Cardiac muscle cell (in vitro differentiated cells and primary cell): Measurements from ENCODE around the gene MANEAL. TPM values are rescaled to one million over a fixed set of nuclear protein-coding genes. Genes with fewer than 3 reads are reported as not detected.

Source experiments
- DNase-seq, 2 donors: peaks; one replicate each; pipeline versions ENCODE4 v3.0.0 to v3.0.0-alpha.2; 2010 to 2017; ENCODE audit warnings: low read depth in 1 of 2, low spot score in 1 of 2
- H3K27ac ChIP-seq: fragments of 200-600 bp; sonication (generic); 2 replicates; pipeline ENCODE4 v1.5.1; 2016
- H3K27me3 ChIP-seq: fragments of 200-600 bp; sonication (generic); 2 replicates; pipeline ENCODE4 v1.6.0; 2016; ENCODE audit warnings: control low read depth
- H3K36me3 ChIP-seq: fragments of 200-600 bp; sonication (generic); 2 replicates; pipeline ENCODE4 v1.5.1; 2016; ENCODE audit warnings: control low read depth
- H3K4me1 ChIP-seq: fragments of 200-600 bp; sonication (generic); 2 replicates; pipeline ENCODE4 v1.8.1; 2017; ENCODE audit warnings: low read depth, mild to moderate bottlenecking, mixed run types
- H3K4me3 ChIP-seq: fragments of 200-600 bp; sonication (generic); 2 replicates; pipeline ENCODE4 v1.5.1; 2016; ENCODE audit warnings: mild to moderate bottlenecking
- H3K9me3 ChIP-seq: fragments of 200-600 bp; sonication (generic); 2 replicates; pipeline ENCODE4 v1.5.1; 2017; ENCODE audit warnings: low read depth, mild to moderate bottlenecking, control low read depth
- polyA plus RNA-seq: library from polyadenylated mRNA; unstranded; fragments of >200 nt; fragmentation: Nextera tagmentation; extraction: Ambion mirVana; gene quantifications from 2 replicates; pipeline ENCODE4 v1.2.1, GENCODE V29; 2016
- total RNA-seq: library from RNA; depleted of rRNA; stranded (reverse); fragments of >200 nt; gene quantifications from 2 replicates; pipeline ENCODE4 v1.2.3, GENCODE V29; 2016
- TF ChIP-seq, protein P1 (sequence below): IDR thresholded peaks from 2 replicates; pipeline ENCODE4 v1.5.1; 2012; ENCODE audit warnings: low read depth, mild to moderate bottlenecking, low read length

MANEAL gene
- total and polyA plus RNA-seq, 2 experiments from 2014 or later = 1.3 to 4.1 TPM

- Histone ChIP-seq H3K9me3 (no peaks in the 10 kb centered on the region), H3K27me3 (peaks cover 55% of the 10 kb centered on the region), H3K36me3 (no peaks in the 10 kb centered on the region), H3K27ac (no peak overlapping the region), H3K4me1 (no peaks in the 10 kb centered on the region), H3K4me3 (peak overlapping the region; percentile 50)
- no peak for DNase-seq
- TF ChIP-seq, protein P1, sequence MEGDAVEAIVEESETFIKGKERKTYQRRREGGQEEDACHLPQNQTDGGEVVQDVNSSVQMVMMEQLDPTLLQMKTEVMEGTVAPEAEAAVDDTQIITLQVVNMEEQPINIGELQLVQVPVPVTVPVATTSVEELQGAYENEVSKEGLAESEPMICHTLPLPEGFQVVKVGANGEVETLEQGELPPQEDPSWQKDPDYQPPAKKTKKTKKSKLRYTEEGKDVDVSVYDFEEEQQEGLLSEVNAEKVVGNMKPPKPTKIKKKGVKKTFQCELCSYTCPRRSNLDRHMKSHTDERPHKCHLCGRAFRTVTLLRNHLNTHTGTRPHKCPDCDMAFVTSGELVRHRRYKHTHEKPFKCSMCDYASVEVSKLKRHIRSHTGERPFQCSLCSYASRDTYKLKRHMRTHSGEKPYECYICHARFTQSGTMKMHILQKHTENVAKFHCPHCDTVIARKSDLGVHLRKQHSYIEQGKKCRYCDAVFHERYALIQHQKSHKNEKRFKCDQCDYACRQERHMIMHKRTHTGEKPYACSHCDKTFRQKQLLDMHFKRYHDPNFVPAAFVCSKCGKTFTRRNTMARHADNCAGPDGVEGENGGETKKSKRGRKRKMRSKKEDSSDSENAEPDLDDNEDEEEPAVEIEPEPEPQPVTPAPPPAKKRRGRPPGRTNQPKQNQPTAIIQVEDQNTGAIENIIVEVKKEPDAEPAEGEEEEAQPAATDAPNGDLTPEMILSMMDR = no peak
These were observed 1.0 kb downstream of the MANEAL start for GRCh38 chr1:37794372-37795339.

DNA sequence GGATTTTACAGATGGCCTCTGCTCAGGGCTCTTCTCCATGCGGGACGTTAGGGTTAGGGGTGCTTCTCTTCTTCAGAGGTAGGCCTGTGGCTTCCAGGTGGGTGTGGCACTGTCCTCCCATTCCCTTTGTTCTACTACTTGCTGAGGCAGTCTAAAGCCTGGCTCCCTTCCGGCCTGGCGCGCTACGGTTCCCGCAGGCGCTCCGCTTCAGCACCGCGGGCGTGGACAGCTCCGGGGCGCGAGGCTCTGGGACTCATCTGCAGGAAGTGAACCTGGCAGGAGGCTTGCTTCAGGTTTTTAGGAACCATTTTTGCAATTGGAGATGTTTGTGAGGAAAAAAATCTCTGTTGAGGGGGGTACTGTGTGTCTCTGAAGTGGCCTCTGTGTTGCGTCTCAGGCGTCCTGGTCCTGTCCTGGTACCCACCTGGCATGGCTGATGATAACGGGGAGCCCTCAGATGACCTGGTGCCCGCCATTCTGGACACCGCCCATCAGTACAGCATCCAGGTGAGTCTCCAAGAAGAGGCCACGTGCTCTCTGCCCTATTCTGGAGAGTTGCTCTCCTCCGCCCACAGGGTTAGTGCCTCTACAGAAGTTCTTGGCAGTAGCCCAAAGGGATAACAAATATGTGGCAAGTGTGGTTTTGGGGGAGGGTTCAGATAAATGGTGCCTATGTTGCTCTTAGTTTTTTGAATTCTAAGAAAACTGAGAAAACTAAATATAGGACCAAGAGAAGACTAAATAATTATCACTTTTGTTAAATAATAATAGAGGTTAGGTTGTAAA lies 1.9 kb downstream of the MANEAL start:
- no peaks in the 10 kb centered on the region for H3K36me3 ChIP-seq
- peaks cover 47% of the 10 kb centered on the region for H3K27me3 ChIP-seq
- H3K27ac ChIP-seq = no peak overlapping the region
- no peaks in the 10 kb centered on the region for H3K9me3 ChIP-seq
- H3K4me3 ChIP-seq = no peak overlapping the region
- TF ChIP-seq, protein P1 = no peak
- peak; percentile 76 to 79 for DNase-seq
- no peaks in the 10 kb centered on the region for H3K4me1 ChIP-seq

DNA sequence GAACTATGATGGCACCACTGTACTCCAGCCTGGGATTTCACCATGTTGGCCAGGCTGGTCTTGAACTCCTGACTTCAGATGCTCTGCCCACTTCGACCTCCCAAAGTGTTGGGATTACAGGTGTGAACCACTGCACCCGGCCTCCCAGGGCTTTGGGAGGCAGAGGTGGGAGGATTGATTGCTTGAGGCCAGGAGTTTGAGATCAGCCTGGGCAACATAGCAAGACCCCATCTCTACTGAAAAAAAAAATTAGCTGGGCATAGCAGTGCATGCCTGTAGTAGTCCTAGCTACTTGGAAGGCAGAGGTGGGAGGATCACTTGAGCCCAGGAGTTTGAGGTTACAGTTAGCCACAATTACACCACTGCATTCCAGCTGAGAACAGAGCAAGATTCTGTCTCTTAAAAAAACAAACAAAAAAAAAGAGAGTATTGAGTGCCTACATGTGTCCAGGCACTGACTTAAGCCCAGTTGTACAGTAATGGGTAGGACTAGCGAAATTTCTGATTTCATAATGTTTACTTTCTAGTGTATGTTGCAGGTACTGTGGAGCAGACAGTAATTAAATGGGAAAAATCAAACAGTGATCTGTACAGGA lies 4.2 kb downstream of the MANEAL start:
- Histone ChIP-seq H3K9me3 (no peaks in the 10 kb centered on the region), H3K4me1 (no peaks in the 10 kb centered on the region), H3K4me3 (no peak overlapping the region), H3K36me3 (peaks cover 4% of the 10 kb centered on the region), H3K27me3 (peaks cover 23% of the 10 kb centered on the region), H3K27ac (no peak overlapping the region)
- peak in 1 of 2 donors; percentile 67 for DNase-seq
- TF ChIP-seq, protein P1 = no peak

DNA sequence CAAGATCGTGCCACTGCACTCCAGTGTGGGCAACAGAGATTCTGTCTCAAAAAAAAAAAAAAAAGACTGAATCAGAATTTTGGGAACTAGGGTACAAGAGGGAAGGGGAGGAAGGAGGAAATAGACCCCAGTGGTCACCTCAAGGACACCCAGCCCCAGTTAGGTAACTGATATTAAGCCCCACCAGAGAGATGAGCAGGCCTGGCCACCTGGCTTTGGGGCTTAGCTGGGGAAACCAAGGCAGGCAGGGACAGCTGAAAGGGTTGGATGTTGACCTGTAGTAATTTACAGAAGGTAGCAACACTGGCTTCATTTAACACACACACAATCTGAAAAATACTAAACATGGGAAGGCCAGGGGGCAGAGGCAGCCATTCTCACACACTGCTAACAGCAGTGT lies 8.8 kb downstream of the MANEAL start:
- DNase-seq = no peak
- Histone ChIP-seq H3K27me3 (no peaks in the 10 kb centered on the region), H3K4me1 (no peaks in the 10 kb centered on the region), H3K36me3 (peaks cover 30% of the 10 kb centered on the region), H3K27ac (no peak overlapping the region), H3K9me3 (no peaks in the 10 kb centered on the region), H3K4me3 (no peak overlapping the region)
- TF ChIP-seq, protein P1 = no peak

GRCh38 chr1:37807220-37807554 lies 13.5 kb downstream of the MANEAL start:
- Histone ChIP-seq H3K27me3 (no peaks in the 10 kb centered on the region), H3K4me3 (peak overlapping the region; percentile 56), H3K27ac (peak overlapping the region; percentile 90), H3K9me3 (no peaks in the 10 kb centered on the region), H3K4me1 (peaks cover 5% of the 10 kb centered on the region), H3K36me3 (peaks cover 30% of the 10 kb centered on the region)
- TF ChIP-seq, protein P1 = no peak
- DNase-seq = no peak
